A549 (cell line): ENCODE data around the gene SLC9A4. TPM values are rescaled to one million over a fixed set of nuclear protein-coding genes. Genes with fewer than 3 reads are reported as not detected.

Source experiments
- ATAC-seq, 2 experiments: fragments of 200-7000 bp in 1 of 2; fragments of >200 bp in 1 of 2; cut with Nextera tagmentation in 1 of 2; cut with Tn5 transposase in 1 of 2; 3 replicates each; pipeline versions ENCODE4 v1.8.0 to v1.9.1; 2018 to 2020; ENCODE audit warnings: mild to moderate bottlenecking in 1 of 2, moderate library complexity in 1 of 2
- CTCF ChIA-PET: fragments of 300-600 bp; sonication (Branson Sonifier 250); formaldehyde crosslinking; extraction: SDS; loops from one replicate; lab custom pipeline; 2021; ENCODE audit warnings: antibody characterized with exemption, inconsistent platforms; lab: Yijun Ruan, JAX
- POLR2A ChIA-PET: fragments of 350-600 bp; formaldehyde crosslinking; extraction: SDS; loops from one replicate; lab custom pipeline; 2021; ENCODE audit warnings: antibody characterized with exemption, inconsistent platforms; lab: Yijun Ruan, JAX
- DNase-seq, 2 experiments: peaks; one replicate each; pipeline versions ENCODE4 v3.0.0 to v3.0.0-alpha.2; 2011 to 2016; ENCODE audit warnings: low read depth in 1 of 2, low spot score in 1 of 2
- FAIRE-seq: peaks from 2 replicates; lab custom pipeline; 2011; peaks lifted over from hg19 to GRCh38; lab: Jason Lieb, UNC
- H3K27ac ChIP-seq, 2 experiments: fragments of >200 bp; sonication (Bioruptor Twin); formaldehyde crosslinking; 3 replicates each; pipeline ENCODE4 v1.5.1; 2016 to 2017
- H3K4me1 ChIP-seq: fragments of >200 bp; sonication (Bioruptor Twin); formaldehyde crosslinking; 3 replicates; pipeline ENCODE4 v1.6.1; 2016
- H3K4me2 ChIP-seq: fragments of >200 bp; sonication (Bioruptor Twin); formaldehyde crosslinking; 3 replicates; pipeline ENCODE4 v1.6.1; 2016
- H3K4me3 ChIP-seq: fragments of >200 bp; sonication (Bioruptor Twin); formaldehyde crosslinking; 3 replicates; pipeline ENCODE4 v1.5.1; 2016
- H3K9me3 ChIP-seq: fragments of >200 bp; sonication (Bioruptor Twin); formaldehyde crosslinking; 3 replicates; pipeline ENCODE4 v1.6.1; 2016
- ATOH8 ChIP-seq: fragments of 250-450 bp; sonication (Bioruptor Pico); IDR thresholded peaks from 2 replicates; pipeline ENCODE4 v1.5.0; 2020; ENCODE audit warnings: low read depth, mild to moderate bottlenecking, moderate library complexity
- CBX2 ChIP-seq: fragments of 200-600 bp; sonication (generic); IDR thresholded peaks from 2 replicates; pipeline ENCODE4 v1.6.1; 2016; ENCODE audit warnings: low read depth, mild to moderate bottlenecking, borderline replicate concordance
- CEBPB ChIP-seq, 2 experiments: fragments of >200 bp in 1 of 2; sonication (Bioruptor Twin) in 1 of 2; formaldehyde crosslinking in 1 of 2; IDR thresholded peaks; 2 replicates each; pipeline ENCODE4 v1.6.1; 2012 to 2016
- CHD2 ChIP-seq: fragments of 150-350 bp; IDR thresholded peaks from 2 replicates; pipeline ENCODE4 v1.6.1; 2014; ENCODE audit warnings: low read length; ENCODE audit not compliant: partially characterized antibody
- CTCF ChIP-seq: fragments of >200 bp; sonication (Bioruptor Twin); formaldehyde crosslinking; IDR thresholded peaks from 3 replicates; pipeline ENCODE4 v1.5.1; 2016
- E2F6 ChIP-seq: IDR thresholded peaks from 2 replicates; pipeline ENCODE4 v1.6.1; 2012; ENCODE audit warnings: low read depth, borderline replicate concordance
- EP300 ChIP-seq, 2 experiments: fragments of >200 bp; sonication (Bioruptor Twin); formaldehyde crosslinking; IDR thresholded peaks; 2 replicates in 1 of 2; 3 replicates in 1 of 2; pipeline ENCODE4 v1.6.1; 2016 to 2017
- FOSL2 ChIP-seq, 2 experiments: fragments of 450-650 bp in 1 of 2; fragments of >200 bp in 1 of 2; sonication (Bioruptor Twin) in 1 of 2; formaldehyde crosslinking; IDR thresholded peaks; 2 replicates each; pipeline versions ENCODE4 v1.5.0 to v1.6.1; 2016 to 2020; ENCODE audit warnings: mild to moderate bottlenecking in 1 of 2, moderate library complexity in 1 of 2
- HES2 ChIP-seq: fragments of >200 bp; sonication (Bioruptor Twin); formaldehyde crosslinking; IDR thresholded peaks from 2 replicates; pipeline ENCODE4 v1.6.1; 2016
- HEYL ChIP-seq: fragments of 250-450 bp; sonication (Bioruptor Pico); IDR thresholded peaks from 2 replicates; pipeline ENCODE4 v1.8.0; 2021; ENCODE audit warnings: mild to moderate bottlenecking, moderate library complexity
- HOXB5 ChIP-seq: fragments of 250-450 bp; sonication (Bioruptor Pico); IDR thresholded peaks from 2 replicates; pipeline ENCODE4 v1.5.0; 2020; ENCODE audit warnings: mild to moderate bottlenecking, moderate library complexity
- JUN ChIP-seq, 2 experiments: fragments of >200 bp; sonication (Bioruptor Twin); formaldehyde crosslinking; IDR thresholded peaks; 2 replicates in 1 of 2; 3 replicates in 1 of 2; pipeline ENCODE4 v1.6.1; 2016 to 2017
- JUNB ChIP-seq: fragments of >200 bp; sonication (Bioruptor Twin); formaldehyde crosslinking; IDR thresholded peaks from 2 replicates; pipeline ENCODE4 v1.6.1; 2016
- KDM5A ChIP-seq: fragments of 200-600 bp; sonication (generic); IDR thresholded peaks from 2 replicates; pipeline ENCODE4 v1.6.1; 2016; ENCODE audit warnings: antibody characterized with exemption, mild to moderate bottlenecking
- MAFK ChIP-seq: fragments of 450-650 bp; IDR thresholded peaks from 2 replicates; pipeline ENCODE4 v1.6.1; 2014; ENCODE audit not compliant: partially characterized antibody
- PBX3 ChIP-seq: IDR thresholded peaks from 2 replicates; pipeline ENCODE4 v1.6.1; 2012
- PHF8 ChIP-seq: fragments of 200-600 bp; sonication (generic); IDR thresholded peaks from 2 replicates; pipeline ENCODE4 v1.6.1; 2016; ENCODE audit warnings: low read depth, mild to moderate bottlenecking, antibody characterized with exemption, moderate library complexity, borderline replicate concordance
- POLR2A ChIP-seq: IDR thresholded peaks from 2 replicates; pipeline ENCODE4 v1.6.1; 2012; ENCODE audit warnings: mild to moderate bottlenecking, low read length
- POLR2AphosphoS2 ChIP-seq: conservative IDR thresholded peaks from 2 replicates; pipeline ENCODE4 v1.6.1; 2012; ENCODE audit warnings: low read length, improper control_type of control experiment, inconsistent platforms
- RAD21 ChIP-seq, 2 experiments: fragments of >200 bp in 1 of 2; sonication (Bioruptor Twin) in 1 of 2; formaldehyde crosslinking in 1 of 2; IDR thresholded peaks in 1 of 2; conservative IDR thresholded peaks in 1 of 2; 2 replicates in 1 of 2; 3 replicates in 1 of 2; pipeline ENCODE4 v1.6.1; 2012 to 2018; ENCODE audit warnings: inconsistent platforms in 1 of 2
- RARB ChIP-seq: fragments of 250-450 bp; sonication (Bioruptor Pico); IDR thresholded peaks from 2 replicates; pipeline ENCODE4 v1.8.0; 2021; ENCODE audit warnings: mild to moderate bottlenecking, moderate library complexity
- REST ChIP-seq: fragments of 200-600 bp; sonication (generic); IDR thresholded peaks from 2 replicates; pipeline ENCODE4 v1.6.1; 2016; ENCODE audit warnings: antibody characterized with exemption, mild to moderate bottlenecking, moderate library complexity
- RNF2 ChIP-seq: fragments of 200-600 bp; sonication (generic); IDR thresholded peaks from 2 replicates; pipeline ENCODE4 v1.6.1; 2016; ENCODE audit warnings: low read depth, mild to moderate bottlenecking, antibody characterized with exemption, moderate library complexity, borderline replicate concordance
- SMC3 ChIP-seq: fragments of >200 bp; sonication (Bioruptor Twin); formaldehyde crosslinking; IDR thresholded peaks from 3 replicates; pipeline ENCODE4 v1.6.1; 2018; ENCODE audit warnings: inconsistent platforms
- SREBF2 ChIP-seq: fragments of 450-650 bp; IDR thresholded peaks from 2 replicates; pipeline ENCODE4 v1.6.1; 2014; ENCODE audit warnings: mild to moderate bottlenecking, moderate library complexity
- ZFP36 ChIP-seq: fragments of 450-650 bp; IDR thresholded peaks from 2 replicates; pipeline ENCODE4 v1.6.1; 2014; ENCODE audit warnings: borderline replicate concordance; ENCODE audit not compliant: partially characterized antibody
- ZNF302 ChIP-seq: fragments of 250-450 bp; sonication (Bioruptor Pico); IDR thresholded peaks from 2 replicates; pipeline ENCODE4 v1.9.0; 2021; ENCODE audit warnings: inconsistent platforms, mild to moderate bottlenecking, moderate library complexity
- WGBS: methylation state at CpG from one replicate; pipeline ENCODE4 v1.1.6; 2017; ENCODE audit errors: missing lambda C conversion rate; 5-methylcytosine and 5-hydroxymethylcytosine counted together
- polyA minus RNA-seq: library from RNA; depleted of rRNA, polyadenylated mRNA; stranded (reverse); fragments of >200 nt; gene quantifications from 2 replicates; pipeline ENCODE4 v1.2.3, GENCODE V29; 2011; rRNA and poly(A)+ RNA removed
- polyA plus RNA-seq, 4 experiments: library from polyadenylated mRNA; depleted of rRNA in 3 of 4; stranded (reverse); fragments of >200 nt; fragmentation: RNase III in 1 of 4; extraction: RNeasy Plus Mini Kit Qiagen cat#74134 plus additional on column Dnase treatment in 1 of 4; gene quantifications; 2 replicates in 3 of 4; 3 replicates in 1 of 4; pipeline ENCODE4 v1.2.3, GENCODE V29; 2011 to 2017

Gene SLC9A4
- polyA plus RNA-seq (2011; rRNA removed), result not detected in 2 replicates
- polyA plus RNA-seq (2012; cell fraction: cytosol; rRNA removed), result not detected in 2 replicates
- not detected in 2 replicates for polyA plus RNA-seq (2012; cell fraction: nucleus; rRNA removed)
- not detected in 3 replicates for polyA plus RNA-seq (2017; fragmentation: RNase III; extraction: RNeasy Plus Mini Kit Qiagen cat#74134 plus additional on column Dnase treatment)
- polyA minus RNA-seq, result not detected in 2 replicates

GRCh38 chr2:102473020-102473419 is at the start of gene SLC9A4:
TSS of gene SLC9A4 (plus strand) at chr2:102473226. CDS start at chr2:102473760, 534 bp downstream.
- H3K4me2 ChIP-seq, result no peak within 1 kb of the TSS
- POLR2A ChIA-PET, result interaction anchor here (1.0 kb wide), 1 partner anchor 143 kb away, joined by 3 read pairs; no protein-coding TSS in a partner anchor
- peak; percentile 8 to 51 for DNase-seq
- CTCF ChIA-PET, result interaction anchor here (0.6 to 6.7 kb wide), 45 partner anchors 11 to 636 kb away, joined by 3 to 95 read pairs (median 5); a partner anchor contains a TSS
- peak; percentile 92 for TF ChIP-seq SMC3
- no peak for TF ChIP-seq POLR2A
- TF ChIP-seq RAD21 (conservative IDR thresholded peaks at IDR 0.05 in 1 of 2, IDR thresholded peaks at IDR 0.05 in 1 of 2), result peak; percentile 80 to 81
- no peak for TF ChIP-seq ZFP36
- peak; percentile 89 for TF ChIP-seq CTCF
- TF ChIP-seq ATOH8, result no peak
- no peak for TF ChIP-seq PHF8
- TF ChIP-seq POLR2AphosphoS2, result no peak
- no peak for TF ChIP-seq RARB
- TF ChIP-seq RNF2, result no peak
- TF ChIP-seq HES2, result no peak
- TF ChIP-seq, all 56 proteins: peak for 3
- 0% methylated on average over 3 of the region's 3 CpGs for WGBS
- no peaks in the 10 kb centered on the region for H3K4me1 ChIP-seq
- no peak within 1 kb of the TSS for H3K27ac ChIP-seq
- H3K9me3 ChIP-seq, result peaks cover 9% of the 10 kb centered on the region; the same call in 1 of the 3 replicates
- no peak within 1 kb of the TSS for H3K4me3 ChIP-seq
- ATAC-seq, result peak; percentile 66 to 75; a peak in 4 of 6 replicates
- no peak for FAIRE-seq

- ChIA-PET POLR2A (no interaction called here), CTCF (interaction anchor here (1.2 kb wide), 2 partner anchors 26 to 540 kb away, joined by 3 read pairs; no protein-coding TSS in a partner anchor)
- no peaks in the 10 kb centered on the region for H3K4me1 ChIP-seq
- FAIRE-seq, result no peak
- H3K9me3 ChIP-seq, result no peaks in the 10 kb centered on the region
- no peak overlapping the region for H3K4me3 ChIP-seq
- no peak for TF ChIP-seq ZNF302 (CRISPR knock-in tag)
- TF ChIP-seq REST, result no peak
- TF ChIP-seq ZFP36, result no peak
- TF ChIP-seq HOXB5, result no peak
- TF ChIP-seq FOSL2 (IDR thresholded peaks at IDR 0.05), result no peak
- no peak for TF ChIP-seq FOSL2 (CRISPR knock-in tag; IDR thresholded peaks at IDR 0.05)
- TF ChIP-seq EP300 (IDR thresholded peaks at IDR 0.05), result no peak
- TF ChIP-seq POLR2AphosphoS2, result no peak
- TF ChIP-seq SREBF2, result no peak
- TF ChIP-seq JUN (IDR thresholded peaks at IDR 0.05), result no peak
- no peak for TF ChIP-seq MAFK
- no peak for TF ChIP-seq JUNB
- TF ChIP-seq CEBPB (IDR thresholded peaks at IDR 0.05), result no peak
- TF ChIP-seq E2F6, result no peak
- TF ChIP-seq CBX2, result no peak
- no peak for TF ChIP-seq HEYL (CRISPR knock-in tag)
- no peak for TF ChIP-seq CHD2
- no peak for TF ChIP-seq PBX3
- TF ChIP-seq KDM5A, result no peak
- H3K27ac ChIP-seq, result no peak overlapping the region
- no peak for DNase-seq
- H3K4me2 ChIP-seq, result no peak overlapping the region
- WGBS, result 10% methylated on average over 2 of the region's 2 CpGs
- ATAC-seq, result no peak
These were observed 49.7 kb upstream of the SLC9A4 start for GRCh38 chr2:102423368-102423767.
